NCI-H2196 (cell line): Measurements from ENCODE around the gene IGF2BP2.
A peak's percentile ranks its signal among the peaks of the same experiment; 100 is the strongest.
"Not testable (repeated sequence)": the region's sequence is repeated elsewhere in the genome, so short reads cannot be mapped to it uniquely, and the experiment has no call there.

Experiments
- DNase-seq: peaks from one replicate; lab custom pipeline; 2025; ENCODE audit not compliant: unreplicated experiment; lab: John Stamatoyannopoulos, UW

Gene IGF2BP2

DNA sequence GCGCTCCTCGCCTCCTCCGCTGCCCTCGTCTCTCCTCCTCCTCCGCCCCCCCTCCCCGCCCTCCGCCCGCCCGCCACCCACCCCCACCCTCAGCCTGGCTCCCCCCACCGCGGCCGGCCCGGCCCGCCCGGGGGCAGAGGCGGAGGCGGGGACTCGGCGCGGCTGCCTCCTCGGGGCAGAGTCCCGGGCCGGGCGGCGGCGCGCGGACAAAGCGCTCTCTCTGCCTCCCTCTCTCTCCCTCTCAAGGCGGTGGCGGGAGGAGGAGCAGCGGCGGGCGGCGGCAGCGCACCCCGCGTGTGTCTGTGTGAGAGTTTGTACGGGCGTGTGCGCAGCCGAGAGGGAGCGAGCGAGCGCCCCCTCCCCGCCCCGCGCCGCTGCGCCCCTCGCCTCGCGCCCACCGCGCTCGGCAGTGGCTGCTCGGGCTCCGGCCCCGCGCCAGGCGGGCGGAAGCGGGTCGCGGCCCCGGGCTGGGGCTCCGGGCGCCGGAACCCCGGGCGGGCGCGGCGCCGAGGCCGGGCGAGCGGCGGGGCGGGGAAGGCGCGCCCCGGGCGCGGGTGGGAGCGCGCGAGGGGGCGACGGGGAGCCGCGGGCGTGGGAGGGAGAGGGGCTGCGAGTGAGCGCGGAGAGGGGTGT is at the start of gene IGF2BP2:
Gene IGF2BP2, minus strand, starts transcription at position 37 of the 633 bp plus-strand sequence. CDS start 82 bp downstream, outside the sequence.
- DNase-seq: peak; percentile 61

DNA sequence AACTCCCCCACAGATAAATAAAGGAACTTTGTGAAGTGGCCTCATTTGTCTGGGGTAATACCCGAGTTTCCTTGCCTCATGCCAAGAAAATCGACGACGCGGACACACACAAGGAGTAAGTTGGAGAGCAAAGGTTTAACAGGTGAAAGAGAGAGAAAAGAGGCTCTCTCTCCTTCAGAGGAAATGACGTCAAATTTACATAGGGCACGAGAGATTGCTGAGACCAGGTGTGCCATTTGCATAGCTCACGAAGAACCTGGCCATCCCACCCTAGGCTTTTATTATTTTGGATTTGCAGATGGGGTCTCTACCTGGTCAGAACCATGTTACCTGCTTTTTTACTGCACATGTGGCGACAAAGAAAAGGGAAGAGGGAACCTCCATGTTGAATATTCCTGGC is 49.3 kb upstream of the IGF2BP2 start:
- no peak for DNase-seq

DNA sequence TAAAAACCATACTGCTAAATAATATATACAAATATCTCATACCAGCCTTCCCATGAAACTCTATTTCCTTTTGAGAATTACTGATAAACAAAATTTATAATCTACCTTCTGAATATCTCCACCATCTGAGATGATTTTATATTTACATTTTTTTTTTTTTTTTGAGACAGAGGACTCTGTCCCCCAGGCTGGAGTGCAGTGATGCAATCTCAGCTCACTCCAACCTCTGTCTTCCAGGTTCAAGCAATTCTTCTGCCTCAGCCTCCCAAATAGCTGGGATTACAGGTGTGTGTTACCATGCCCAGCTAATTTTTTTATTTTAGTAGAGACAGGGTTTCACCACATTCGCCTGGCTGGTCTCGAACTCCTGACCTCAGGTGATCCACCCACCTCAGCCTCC is 42.8 kb upstream of the IGF2BP2 start:
- DNase-seq: no peak

DNA sequence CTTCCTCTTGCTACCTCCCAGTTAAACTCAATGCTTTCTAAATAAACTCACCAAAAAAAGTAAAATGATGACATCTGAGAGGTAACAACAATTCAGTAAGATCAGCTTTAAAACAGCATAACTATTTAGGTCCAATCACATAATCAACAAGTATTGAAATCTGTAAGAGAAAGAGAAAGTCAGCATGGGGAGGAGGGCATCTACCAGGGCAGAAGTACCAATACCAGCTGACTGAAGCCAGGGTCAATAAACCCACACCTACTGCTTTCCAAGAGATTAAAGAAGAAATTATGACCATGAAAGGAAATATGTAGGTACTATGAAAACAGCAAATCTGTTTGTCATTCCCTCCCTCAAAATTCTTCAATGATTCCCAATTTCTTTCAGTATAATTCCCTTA is 42.2 kb upstream of the IGF2BP2 start:
- DNase-seq: no peak

DNA sequence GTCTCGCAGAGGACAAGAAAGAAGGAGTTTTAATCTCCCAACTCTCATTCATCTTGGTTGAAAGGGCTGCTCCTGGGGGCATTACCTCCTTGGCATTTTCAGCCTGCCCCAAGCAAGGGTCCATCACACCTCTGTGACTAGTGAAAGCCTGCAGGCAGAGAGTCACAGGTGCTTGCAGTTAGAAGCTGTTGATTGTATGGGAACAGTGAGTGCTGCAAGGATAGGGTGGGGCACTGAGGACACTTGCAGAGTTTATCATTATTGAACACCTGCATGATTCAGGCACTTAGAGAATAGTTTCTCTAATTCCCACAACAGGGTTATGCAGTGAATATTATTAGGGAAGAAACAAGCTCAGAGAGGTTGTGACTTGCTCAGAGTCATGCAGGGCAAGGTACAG is 41.7 kb upstream of the IGF2BP2 start:
- no peak for DNase-seq

DNA sequence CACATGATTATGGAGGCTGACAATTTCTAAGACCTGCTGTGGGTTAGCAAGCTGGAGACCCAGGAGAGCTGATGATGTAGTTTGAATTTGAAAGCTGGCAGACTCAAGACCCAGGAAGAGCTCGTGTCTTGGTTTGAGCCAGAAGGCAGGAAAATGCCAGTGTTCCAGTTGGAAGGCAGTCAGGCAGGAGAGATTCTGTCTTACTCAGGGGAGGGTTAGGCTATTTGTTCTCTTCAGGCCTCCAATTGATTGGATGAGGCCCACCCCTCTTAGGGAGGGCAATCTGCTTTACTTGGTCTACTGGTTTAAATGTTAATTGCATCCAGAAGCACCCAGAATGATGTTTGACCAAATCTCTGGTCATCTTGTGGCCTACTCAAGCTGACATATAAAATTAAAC is 40.4 kb upstream of the IGF2BP2 start:
- no peak for DNase-seq

DNA sequence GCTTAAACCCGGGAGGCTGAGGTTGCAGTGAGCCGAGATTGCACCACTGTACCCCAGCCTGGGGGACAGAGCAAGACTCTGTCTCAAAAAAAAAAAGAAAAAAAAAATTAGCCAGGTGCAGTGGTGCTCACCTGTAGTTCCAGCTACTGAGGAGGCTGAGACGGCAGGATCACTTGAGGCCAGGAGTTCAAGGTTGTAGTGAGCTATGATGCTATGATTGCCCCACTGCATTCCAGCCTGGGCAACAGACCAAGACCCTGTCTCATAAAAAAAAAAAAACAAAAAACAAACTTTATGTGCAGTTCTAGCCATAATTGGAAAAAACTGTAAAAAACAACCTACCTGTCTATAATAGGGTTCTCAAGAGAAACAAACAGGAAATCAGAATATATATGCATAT is 39.9 kb upstream of the IGF2BP2 start:
- no peak for DNase-seq

DNA sequence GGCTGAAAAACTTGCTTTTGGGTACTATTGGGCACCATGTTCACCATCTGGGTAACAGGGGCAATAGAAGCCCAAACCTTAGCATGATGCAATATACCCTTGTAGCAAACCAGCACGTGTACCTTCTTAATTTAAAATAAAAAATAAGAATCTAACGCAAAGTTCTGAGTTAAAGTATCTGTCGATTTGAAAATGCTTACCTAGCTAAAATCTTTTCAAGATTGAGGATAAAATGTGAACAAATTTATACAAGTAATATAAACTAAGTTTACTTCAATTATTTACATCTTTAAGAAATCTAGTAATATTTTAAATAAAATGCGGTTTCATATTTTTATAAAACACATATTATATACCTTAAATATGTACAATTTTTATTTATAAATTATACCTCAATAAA is 38.1 kb upstream of the IGF2BP2 start:
- DNase-seq: no peak

DNA sequence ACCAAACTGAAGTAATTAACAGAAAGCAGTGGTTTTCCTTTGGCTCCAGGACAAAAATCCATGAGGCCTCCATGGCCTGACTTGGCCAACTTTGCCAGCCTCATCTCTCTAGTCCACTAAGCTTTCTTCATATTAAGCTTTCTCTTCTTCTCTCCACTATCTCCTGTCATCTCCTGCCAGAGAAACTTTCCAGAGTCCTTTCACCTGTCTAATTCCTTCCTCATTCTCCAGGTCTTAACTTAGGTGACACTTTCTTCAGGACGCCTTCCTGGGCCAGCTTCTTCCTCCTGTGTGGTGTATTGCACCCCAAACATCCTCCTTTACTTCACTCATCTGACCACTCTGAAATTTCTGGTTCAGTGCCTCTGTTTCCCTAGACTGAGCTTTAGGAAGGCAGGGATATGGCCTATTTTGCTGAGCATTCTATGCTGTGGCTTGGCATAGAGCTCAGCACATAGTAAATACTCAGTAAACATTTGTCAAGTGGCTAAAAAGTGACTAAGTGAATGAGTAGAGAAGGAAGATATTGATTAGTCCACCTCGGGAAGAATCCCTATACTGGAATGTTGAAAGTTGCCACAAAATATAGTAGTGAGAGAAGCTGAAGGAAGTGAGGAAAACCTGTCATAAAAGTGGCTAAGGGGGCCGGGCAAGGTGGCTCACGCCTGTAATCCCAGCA is 34.6 kb upstream of the IGF2BP2 start:
- no peak for DNase-seq

DNA sequence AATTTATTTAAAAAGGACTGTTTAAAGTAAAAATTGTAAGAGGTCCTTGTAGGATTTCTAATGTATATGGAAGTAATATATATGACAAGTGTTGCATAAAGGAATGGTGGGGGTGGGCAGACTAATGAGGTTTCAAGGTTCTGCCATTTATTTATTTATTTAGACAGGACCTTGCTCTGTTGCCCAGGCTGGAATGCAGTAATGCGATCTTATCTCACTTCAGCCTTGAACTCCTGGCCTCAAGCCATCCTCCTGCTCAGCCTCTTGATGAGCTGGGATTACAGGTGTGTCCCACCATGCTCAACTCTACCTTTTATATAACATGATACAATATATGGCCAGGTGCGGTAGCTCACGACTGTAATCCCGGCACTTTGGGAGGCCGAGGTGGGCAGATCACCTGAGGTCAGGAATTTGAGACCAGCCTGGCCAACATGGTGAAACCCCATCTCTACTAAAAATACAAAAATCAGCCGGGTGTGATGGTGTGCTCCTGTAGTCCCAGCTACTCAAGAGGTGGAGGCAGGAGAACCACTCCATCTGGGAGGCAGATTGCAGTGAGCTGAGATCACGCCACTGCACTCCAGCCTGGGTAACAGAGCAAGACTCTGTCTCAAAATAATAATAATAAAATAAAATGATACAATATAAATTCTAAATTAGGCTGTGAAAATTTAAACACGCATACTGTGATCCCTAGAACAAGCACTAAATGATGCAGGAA is 33.8 kb upstream of the IGF2BP2 start:
- no peak for DNase-seq

DNA sequence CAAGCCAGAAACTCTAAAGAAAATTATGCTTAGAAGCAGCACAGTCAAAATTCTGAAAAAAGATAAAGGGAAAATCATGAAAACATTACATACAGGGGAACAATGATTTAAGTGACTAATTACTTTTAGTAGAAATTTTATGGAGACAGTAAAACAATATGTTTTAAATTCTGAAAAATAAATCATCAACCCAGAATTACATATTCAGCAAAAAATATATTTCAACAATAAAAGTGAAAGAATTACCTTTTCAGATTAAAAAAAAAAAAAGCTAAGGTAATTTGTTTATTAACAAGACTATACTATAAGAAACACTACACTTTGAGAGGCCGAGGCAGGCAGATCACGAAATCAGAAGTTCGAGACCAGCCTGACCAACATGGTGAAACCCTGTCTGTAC is 32.4 kb upstream of the IGF2BP2 start:
- DNase-seq: no peak

DNA sequence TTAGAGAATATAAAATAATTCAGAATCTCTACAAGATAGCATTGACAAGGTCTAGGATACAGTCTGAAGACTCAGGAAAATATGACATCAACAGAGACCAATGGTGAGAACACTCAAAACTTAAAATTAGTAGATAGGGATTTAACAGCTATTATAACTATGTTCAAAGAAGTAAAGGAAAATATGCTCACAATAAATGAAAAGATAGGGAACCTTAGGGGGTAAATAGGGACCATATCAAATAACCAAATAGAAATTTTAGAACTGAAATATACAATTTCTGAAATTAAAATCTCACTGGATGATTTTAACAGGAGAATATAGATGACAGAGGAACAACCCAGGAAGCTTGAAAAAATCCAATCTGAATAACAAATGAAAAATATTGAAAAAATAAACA is 31.8 kb upstream of the IGF2BP2 start:
- no peak for DNase-seq

DNA sequence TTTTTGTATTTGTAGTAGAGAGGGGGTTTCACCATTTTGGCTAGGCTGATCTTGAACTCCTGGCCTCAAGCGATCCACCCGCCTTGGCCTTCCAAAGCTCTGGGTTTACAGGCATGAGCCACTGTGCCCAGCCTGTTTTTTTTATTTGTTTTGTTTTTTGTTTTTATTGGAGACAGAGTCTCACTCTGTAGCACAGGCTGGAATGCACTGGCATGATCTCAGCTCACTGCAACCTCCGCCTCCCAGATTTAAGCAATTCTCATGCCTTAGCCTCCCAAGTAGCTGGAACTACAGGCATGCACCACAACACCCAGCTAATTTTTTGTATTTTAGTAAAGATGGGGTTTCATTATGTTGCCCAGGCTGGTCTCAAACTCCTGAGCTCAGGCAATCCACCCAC is 28.9 kb upstream of the IGF2BP2 start:
- DNase-seq: not testable (repeated sequence)

DNA sequence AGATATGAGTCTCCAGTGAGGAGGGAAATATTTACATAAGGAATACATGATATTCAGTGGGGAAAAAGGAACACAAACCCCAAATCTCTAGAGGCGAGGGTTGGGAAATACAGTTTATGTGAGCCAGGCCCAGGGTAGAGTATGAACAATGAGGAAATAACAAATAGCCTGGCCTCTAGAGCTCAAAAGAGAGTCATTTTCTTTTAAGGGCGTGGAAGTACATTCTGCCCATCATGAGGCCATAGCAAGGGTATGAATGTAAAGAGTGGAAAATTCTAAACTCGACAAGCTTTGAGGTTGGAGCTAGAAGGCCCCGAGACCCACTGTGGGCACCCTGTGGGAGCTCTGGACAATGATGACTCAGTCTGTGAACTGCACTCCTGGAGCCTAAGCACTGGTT is 27.8 kb upstream of the IGF2BP2 start:
- no peak for DNase-seq

DNA sequence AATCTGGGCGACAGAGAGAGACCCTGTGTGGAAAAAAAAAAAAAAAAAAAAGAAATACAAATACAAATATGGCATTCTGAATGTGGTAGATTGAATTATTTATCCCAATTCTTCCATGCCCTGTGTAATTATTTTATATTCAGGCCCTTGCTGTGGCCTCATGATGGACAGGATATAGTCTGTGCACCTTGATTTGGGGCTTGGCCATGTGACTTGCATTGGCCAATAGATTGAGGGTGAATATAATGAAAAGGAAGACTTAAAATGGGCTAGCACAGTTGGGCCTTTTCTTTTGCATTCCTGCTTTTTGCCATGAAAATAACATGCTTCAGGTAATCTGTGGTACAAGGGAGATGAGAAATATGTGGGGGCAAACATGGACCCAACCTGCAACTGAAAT is 27.1 kb upstream of the IGF2BP2 start:
- no peak for DNase-seq

DNA sequence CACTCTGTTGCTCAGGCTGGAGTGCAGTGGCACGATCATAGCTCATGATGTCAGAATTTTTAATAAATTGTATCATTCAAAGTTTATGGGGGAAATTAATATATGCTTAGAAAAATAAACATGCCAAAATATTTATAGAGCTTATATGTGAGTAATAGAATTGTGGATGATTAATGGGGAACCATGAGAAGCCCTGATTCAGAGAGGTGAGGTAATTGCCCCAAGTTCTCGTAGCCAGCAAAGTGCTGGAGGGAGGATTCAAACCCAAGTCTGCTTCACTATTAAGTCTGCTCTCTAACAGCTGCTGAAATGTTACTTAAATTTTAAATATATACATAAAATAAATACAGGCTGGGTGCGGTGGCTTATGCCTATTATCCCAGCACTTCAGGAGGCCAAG is 26.2 kb upstream of the IGF2BP2 start:
- no peak for DNase-seq

DNA sequence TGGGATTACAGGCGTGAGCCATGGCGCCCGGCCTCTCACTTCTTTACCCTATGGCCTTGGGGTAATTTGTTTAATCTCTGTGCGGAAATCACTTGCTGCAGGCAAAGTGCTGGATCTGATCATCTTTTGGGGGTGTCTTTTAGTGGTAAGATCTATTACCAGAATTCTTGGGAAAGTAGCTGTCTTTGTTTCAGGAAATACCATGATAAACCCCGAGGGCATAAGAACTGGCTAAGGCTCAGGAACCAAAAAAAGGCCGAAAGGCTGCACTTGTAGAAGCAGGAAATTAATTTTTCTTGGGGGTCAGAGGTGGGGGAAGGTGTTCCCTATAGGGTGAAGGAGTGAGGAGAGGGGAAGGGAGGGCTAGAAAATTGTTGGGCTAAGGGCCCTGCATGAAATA is 22.7 kb upstream of the IGF2BP2 start:
- DNase-seq: no peak

DNA sequence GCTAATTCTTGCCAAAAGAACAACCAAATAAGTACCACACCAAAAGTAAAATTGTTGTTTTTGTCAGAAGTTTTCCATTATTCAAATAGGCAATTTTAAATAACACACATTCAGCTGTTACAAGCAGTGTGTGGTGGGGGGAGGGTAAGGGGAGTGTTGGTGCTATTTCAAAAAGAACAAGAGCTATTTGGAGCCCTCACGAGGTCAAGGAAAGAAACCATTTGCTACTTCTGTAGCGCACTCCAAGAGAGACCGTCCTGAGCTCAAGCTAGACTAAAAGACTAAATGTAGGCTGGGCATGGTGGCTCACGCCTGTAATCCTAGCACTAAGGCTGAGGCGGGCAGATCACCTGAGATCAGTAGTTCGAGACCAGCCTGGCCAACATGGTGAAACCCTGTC is 21.2 kb upstream of the IGF2BP2 start:
- DNase-seq: no peak

DNA sequence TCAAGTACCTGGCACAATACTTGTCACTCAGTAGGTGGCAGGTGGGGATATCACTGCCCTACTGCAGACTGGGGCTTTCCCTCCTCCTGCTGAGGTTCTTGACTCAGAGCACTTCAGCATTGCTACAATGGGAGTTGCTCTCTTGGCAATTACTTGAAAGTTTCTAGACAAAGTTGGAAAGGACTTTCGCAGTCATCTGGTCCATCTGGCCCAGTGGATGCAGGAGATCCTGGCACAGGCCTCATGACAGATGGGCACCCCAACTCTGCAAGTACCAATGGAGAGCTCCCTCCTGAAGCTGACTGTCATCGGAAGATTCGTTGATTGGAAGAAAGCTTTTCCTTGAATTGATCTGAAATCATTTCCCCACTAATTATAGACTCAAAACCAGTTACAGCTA is 19.2 kb upstream of the IGF2BP2 start:
- no peak for DNase-seq

DNA sequence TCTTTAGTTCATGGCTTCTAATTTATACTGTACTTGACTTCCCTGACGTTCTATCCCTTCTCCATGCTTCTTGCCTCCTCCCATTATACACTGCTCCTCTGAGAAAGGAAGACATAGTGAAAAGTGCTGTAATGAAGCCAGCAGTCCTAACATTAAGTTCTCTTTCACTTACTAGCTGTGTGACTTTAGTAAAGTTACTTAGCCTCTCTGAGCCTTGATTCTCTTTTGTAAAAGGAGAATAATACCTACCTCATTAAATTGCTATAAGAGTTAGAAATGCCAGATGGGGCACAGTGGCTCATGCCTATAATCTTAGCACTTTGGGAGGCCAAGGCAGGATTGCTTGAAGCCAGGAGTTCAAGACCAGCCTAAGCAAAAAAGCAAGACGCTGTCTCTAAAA is 18.8 kb upstream of the IGF2BP2 start:
- DNase-seq: no peak

DNA sequence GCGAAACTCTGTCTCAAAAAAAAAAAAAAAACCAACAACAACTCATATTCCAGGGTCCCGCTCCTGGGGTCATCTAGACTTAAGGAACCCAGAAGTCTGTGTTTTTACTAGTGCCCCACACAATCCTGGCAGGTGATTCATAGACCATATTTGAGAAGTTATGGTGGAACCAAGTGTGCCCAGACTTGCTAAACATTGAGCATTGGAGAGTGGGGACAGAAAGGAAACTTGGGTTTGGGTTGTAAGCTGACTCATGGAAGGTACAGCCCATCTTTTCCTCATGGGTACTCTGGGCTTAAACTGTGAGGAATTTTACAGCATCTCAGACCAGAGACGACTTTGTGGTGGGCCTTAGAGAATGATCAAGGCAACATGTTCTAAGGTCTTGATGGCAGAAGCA is 18.3 kb upstream of the IGF2BP2 start:
- no peak for DNase-seq

DNA sequence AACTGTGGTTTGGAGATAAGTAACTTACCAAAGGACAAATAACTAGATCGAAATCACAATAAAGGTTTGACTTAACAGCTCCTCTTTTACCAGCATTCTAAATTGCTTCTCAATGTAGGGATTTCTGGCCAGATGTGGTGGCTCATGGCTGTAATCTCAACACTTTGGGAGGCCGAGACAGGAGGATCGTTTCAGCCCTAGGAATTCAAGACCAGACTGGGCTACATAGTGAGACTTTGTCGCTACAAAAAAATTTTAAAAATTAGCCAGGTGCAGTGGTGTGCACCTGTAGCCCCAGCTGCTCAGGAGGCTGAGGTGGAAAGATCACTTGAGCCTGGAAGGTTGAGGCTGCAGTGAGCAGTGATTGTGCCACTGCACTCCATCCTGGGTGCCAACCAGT is 17.4 kb upstream of the IGF2BP2 start:
- no peak for DNase-seq
